IMR-90 (cell line): ENCODE results near the gene DGKD.

Experiments used
- CTCF ChIP-seq: conservative IDR thresholded peaks from 2 replicates; pipeline ENCODE4 v1.5.1; 2012; ENCODE audit warnings: mild to moderate bottlenecking, low read depth, low read length, improper control_type of control experiment
- ELK1 ChIP-seq: fragments of 150-350 bp; IDR thresholded peaks from 2 replicates; pipeline ENCODE4 v1.6.1; 2016; ENCODE audit warnings: low read depth, mild to moderate bottlenecking, low read length, moderate library complexity, borderline replicate concordance
- MAFK ChIP-seq: IDR thresholded peaks from 2 replicates; pipeline ENCODE4 v1.6.1; 2012; ENCODE audit warnings: low read depth, low read length, improper control_type of control experiment
- POLR2A ChIP-seq: IDR thresholded peaks from 2 replicates; pipeline ENCODE4 v1.6.1; 2012; ENCODE audit warnings: mild to moderate bottlenecking, low read depth, low read length
- RAD21 ChIP-seq: IDR thresholded peaks from 2 replicates; pipeline ENCODE4 v1.6.1; 2012; ENCODE audit warnings: low read length, improper control_type of control experiment
- TF ChIP-seq, protein P1 (sequence below): fragments of 150-350 bp; IDR thresholded peaks from 2 replicates; pipeline ENCODE4 v1.6.1; 2017; ENCODE audit warnings: mild to moderate bottlenecking, antibody characterized with exemption, low read length, low read depth

- TF ChIP-seq CTCF, result no peak
- no peak for TF ChIP-seq RAD21
- no peak for TF ChIP-seq POLR2A
- TF ChIP-seq ELK1, result no peak
- TF ChIP-seq MAFK, result no peak
- TF ChIP-seq, protein P1, sequence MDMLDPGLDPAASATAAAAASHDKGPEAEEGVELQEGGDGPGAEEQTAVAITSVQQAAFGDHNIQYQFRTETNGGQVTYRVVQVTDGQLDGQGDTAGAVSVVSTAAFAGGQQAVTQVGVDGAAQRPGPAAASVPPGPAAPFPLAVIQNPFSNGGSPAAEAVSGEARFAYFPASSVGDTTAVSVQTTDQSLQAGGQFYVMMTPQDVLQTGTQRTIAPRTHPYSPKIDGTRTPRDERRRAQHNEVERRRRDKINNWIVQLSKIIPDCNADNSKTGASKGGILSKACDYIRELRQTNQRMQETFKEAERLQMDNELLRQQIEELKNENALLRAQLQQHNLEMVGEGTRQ, result no peak
Observed at GRCh38 chr2:233469261-233470010, 115.1 kb downstream of the DGKD start.
